GM10266 (cell line): ENCODE data around the gene CDC42BPA.

Experiments used
- DNase-seq: peaks from one replicate; pipeline ENCODE4 v3.0.0; 2012; ENCODE audit errors: extremely low spot score
- TF ChIP-seq, protein P1 (sequence below): IDR thresholded peaks from 2 replicates; pipeline ENCODE4 v1.5.1; 2012; ENCODE audit warnings: mild to moderate bottlenecking, low read depth; ENCODE audit not compliant: control insufficient read depth, insufficient read depth; ENCODE audit errors: missing control alignments

CDC42BPA gene

DNA sequence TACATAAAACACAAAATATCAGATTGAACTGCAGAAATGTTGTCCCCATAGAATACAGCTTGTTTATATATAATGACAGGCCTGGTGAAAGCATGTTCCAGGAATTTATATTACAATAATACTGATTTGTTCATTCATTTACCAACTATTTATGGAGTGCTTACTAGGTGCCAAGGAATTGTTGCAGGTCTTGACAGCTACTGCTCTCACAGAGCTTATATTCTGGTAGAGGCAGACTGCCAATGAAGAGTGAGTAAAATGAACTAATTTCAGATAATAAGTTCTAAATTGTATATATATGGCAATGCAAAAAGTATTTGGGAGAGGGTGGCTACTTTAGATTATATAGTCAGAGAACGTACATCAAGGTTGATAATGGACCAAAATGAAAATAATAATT, 226.2 kb downstream of the CDC42BPA start:
- DNase-seq = no peak
- TF ChIP-seq, protein P1, sequence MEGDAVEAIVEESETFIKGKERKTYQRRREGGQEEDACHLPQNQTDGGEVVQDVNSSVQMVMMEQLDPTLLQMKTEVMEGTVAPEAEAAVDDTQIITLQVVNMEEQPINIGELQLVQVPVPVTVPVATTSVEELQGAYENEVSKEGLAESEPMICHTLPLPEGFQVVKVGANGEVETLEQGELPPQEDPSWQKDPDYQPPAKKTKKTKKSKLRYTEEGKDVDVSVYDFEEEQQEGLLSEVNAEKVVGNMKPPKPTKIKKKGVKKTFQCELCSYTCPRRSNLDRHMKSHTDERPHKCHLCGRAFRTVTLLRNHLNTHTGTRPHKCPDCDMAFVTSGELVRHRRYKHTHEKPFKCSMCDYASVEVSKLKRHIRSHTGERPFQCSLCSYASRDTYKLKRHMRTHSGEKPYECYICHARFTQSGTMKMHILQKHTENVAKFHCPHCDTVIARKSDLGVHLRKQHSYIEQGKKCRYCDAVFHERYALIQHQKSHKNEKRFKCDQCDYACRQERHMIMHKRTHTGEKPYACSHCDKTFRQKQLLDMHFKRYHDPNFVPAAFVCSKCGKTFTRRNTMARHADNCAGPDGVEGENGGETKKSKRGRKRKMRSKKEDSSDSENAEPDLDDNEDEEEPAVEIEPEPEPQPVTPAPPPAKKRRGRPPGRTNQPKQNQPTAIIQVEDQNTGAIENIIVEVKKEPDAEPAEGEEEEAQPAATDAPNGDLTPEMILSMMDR = no peak

DNA sequence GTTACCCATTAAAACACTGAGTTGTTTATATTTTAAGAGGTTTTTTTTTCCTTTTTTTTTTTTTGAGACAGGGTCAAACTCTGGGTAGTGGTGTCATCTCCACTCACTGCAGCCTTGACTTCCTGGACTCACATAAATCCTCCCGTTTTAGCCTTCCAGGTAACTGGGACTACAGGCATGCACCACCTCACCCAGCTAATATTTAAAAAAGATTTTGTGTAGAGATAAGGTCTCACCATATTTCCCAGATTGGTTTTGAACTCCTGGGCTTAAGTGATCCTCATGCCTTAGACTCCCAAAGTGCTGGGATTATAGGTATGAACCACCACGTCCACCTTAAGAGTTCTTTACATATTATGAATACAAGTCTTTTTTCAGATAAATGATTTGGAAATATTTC, 231.7 kb downstream of the CDC42BPA start:
- DNase-seq = no peak
- TF ChIP-seq, protein P1 = no peak

GRCh38 chr1:227082999-227083746, 235.1 kb downstream of the CDC42BPA start:
- TF ChIP-seq, protein P1 = no peak
- no peak for DNase-seq

DNA sequence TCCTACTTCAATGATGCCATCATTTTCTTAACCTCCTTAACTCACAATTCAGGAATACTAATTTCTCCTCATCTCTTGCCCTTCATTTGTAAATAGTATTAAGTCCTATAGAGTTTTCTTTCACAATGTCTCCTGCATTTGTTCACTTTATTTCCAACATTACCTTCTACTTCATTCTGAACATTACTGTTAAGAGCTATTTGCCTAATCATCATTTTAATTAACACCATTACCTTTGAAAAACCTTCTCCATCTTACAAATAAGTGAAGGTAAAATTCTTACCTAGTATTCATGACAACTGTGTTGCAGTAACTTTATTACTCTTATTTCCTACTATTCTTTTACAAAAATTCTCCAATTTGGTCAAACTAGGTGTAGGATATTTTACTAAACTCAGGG, 240.5 kb downstream of the CDC42BPA start:
- TF ChIP-seq, protein P1 = no peak
- no peak for DNase-seq

DNA sequence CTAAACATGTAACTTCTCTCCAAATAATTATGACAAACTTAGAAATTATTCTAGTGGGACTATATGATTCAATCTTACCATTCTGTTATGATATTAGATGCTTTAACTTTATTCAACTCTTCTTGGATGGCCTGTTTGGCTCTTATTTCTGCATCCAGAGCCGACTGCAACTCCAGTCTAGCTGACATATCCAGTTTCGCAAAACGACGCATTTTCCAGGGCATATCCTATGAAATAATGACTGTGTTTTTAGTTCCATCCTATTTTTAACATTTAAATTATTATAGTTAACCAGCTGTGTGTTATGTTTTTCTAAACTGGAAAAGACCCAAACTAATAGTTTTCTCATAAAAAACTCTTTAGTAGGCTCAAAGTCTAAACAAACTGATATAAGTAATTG, 244.5 kb downstream of the CDC42BPA start:
- TF ChIP-seq, protein P1 = no peak
- no peak for DNase-seq

DNA sequence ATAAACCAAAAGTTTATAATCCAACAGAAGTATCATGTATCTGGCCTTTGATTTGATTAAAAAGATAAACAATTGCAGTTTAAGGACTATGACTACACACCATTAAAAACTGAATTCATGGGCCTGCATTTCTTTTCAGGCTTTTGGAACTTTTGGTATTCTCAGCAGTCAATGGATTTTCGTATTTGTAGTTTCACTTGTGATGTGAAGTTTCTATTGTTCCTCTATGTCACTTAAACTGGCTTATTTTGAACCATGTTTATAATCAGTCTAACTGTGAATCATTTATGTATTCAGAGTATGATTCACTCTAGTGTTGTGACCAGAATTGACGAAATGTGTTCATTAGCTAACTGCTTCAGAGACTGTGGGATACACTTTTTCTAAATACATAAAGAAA, 245.3 kb downstream of the CDC42BPA start:
- TF ChIP-seq, protein P1 = no peak
- DNase-seq = no peak

GRCh38 chr1:227071895-227072587, 246.3 kb downstream of the CDC42BPA start:
- DNase-seq = no peak
- TF ChIP-seq, protein P1 = no peak
